MCF 10A (cell line): Measurements from ENCODE around the gene NEDD1. TPM values are rescaled to one million over a fixed set of nuclear protein-coding genes. Genes with fewer than 3 reads are reported as not detected.

ENCODE experiments used
- BruUV-seq: library from RNA; stranded (reverse); fragments of 400-500 nt; replicated peaks from 2 replicates; lab custom pipeline; 2021; lab: Mats Ljungman, UMichigan
- CTCF ChIA-PET: fragments of 300-600 bp; sonication (Branson Sonifier 250); formaldehyde crosslinking; extraction: SDS; loops from one replicate; lab custom pipeline; 2021; ENCODE audit warnings: antibody characterized with exemption, inconsistent platforms; lab: Yijun Ruan, JAX
- POLR2A ChIA-PET: fragments of 300-600, 350-650 bp; sonication (Branson Sonifier 250); formaldehyde crosslinking; extraction: SDS; loops from one replicate; lab custom pipeline; 2020; ENCODE audit warnings: antibody characterized with exemption, inconsistent platforms; lab: Yijun Ruan, JAX
- DNase-seq: peaks from one replicate; pipeline ENCODE4 v3.0.0-alpha.2; 2018; ENCODE audit not compliant: unreplicated experiment
- H3K27ac Mint-ChIP-seq: one replicate; pipeline ENCODE4 v1.8.0; 2022; ENCODE audit warnings: mild to moderate bottlenecking, low read depth, mixed read lengths; ENCODE audit not compliant: unreplicated experiment
- H3K27me3 Mint-ChIP-seq: one replicate; pipeline ENCODE4 v1.8.0; 2022; ENCODE audit warnings: mixed read lengths; ENCODE audit not compliant: insufficient read depth, unreplicated experiment
- H3K36me3 Mint-ChIP-seq: one replicate; pipeline ENCODE4 v1.8.0; 2022; ENCODE audit warnings: mild to moderate bottlenecking, moderate library complexity, mixed read lengths; ENCODE audit not compliant: insufficient read depth, unreplicated experiment
- H3K4me1 Mint-ChIP-seq: one replicate; pipeline ENCODE4 v1.8.0; 2022; ENCODE audit warnings: mixed read lengths; ENCODE audit not compliant: insufficient read depth, unreplicated experiment
- H3K4me3 Mint-ChIP-seq: one replicate; pipeline ENCODE4 v1.8.0; 2022; ENCODE audit warnings: mild to moderate bottlenecking, moderate library complexity, mixed read lengths; ENCODE audit not compliant: unreplicated experiment
- H3K9me3 Mint-ChIP-seq: one replicate; pipeline ENCODE4 v1.8.0; 2022; ENCODE audit warnings: mixed read lengths; ENCODE audit not compliant: unreplicated experiment
- CTCF ChIP-seq: fragments of 200-600 bp; IDR thresholded peaks from one replicate; pipeline ENCODE4 v1.8.0; 2022; ENCODE audit warnings: antibody characterized with exemption, mild to moderate bottlenecking; ENCODE audit not compliant: unreplicated experiment
- intact Hi-C: fragments of 100-400 bp; cut with micrococcal nuclease; formaldehyde crosslinking; loops from 2 replicates; pipeline ENCODE4 v1.14.1; 2022
- total RNA-seq: library from RNA; stranded (reverse); gene quantifications from 2 replicates; pipeline ENCODE4 v1.2.3, GENCODE V29; 2022

Gene NEDD1
- total RNA-seq, 1 experiment from 2014 or later, result 23.5 TPM

DNA sequence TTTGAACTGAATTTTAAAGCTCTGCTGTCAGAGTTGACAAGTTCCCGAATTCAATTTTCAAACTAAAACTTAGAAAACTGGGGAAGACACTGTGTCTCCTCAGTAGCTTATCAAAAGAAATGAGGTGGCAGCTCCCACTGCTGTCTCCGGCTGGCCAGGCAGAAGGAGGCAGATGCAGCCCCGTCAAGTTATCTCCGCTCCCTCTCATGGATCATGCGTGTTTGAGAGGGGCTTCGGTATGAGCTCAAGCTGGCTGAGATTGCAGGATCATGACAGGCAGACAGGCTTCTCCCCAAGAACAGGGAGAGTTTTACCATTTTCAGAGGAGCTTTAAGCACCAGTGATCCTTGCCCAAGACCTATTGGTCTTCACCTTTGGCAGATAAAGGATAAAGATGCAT lies 88.8 kb downstream of the NEDD1 start:
- no TSS peak for BruUV-seq
- H3K36me3 Mint-ChIP-seq, result no peaks in the 10 kb centered on the region
- peaks cover 11% of the 10 kb centered on the region for H3K4me1 Mint-ChIP-seq
- peaks cover 96% of the 10 kb centered on the region for H3K27me3 Mint-ChIP-seq
- intact Hi-C loops, result no loop called here
- no peaks in the 10 kb centered on the region for H3K9me3 Mint-ChIP-seq
- H3K27ac Mint-ChIP-seq, result no peak overlapping the region
- H3K4me3 Mint-ChIP-seq, result no peak overlapping the region
- no peak for DNase-seq
- ChIA-PET CTCF (interaction anchor here (0.7 to 4.2 kb wide), 5 partner anchors 9 to 416 kb away, joined by 3 to 17 read pairs (median 3); no protein-coding TSS in a partner anchor), POLR2A (no interaction called here)
- no peak for TF ChIP-seq CTCF

GRCh38 chr12:96997797-96998484 lies 90.9 kb downstream of the NEDD1 start:
- no peaks in the 10 kb centered on the region for H3K9me3 Mint-ChIP-seq
- ChIA-PET POLR2A (no interaction called here), CTCF (interaction anchor here (0.6 to 4.2 kb wide), 2 partner anchors 12 to 1354 kb away, joined by 3 to 17 read pairs; no protein-coding TSS in a partner anchor)
- H3K27ac Mint-ChIP-seq, result no peak overlapping the region
- H3K36me3 Mint-ChIP-seq, result no peaks in the 10 kb centered on the region
- no TSS peak for BruUV-seq
- intact Hi-C loops, result no loop called here
- H3K4me1 Mint-ChIP-seq, result peaks cover 5% of the 10 kb centered on the region
- peaks cover 88% of the 10 kb centered on the region for H3K27me3 Mint-ChIP-seq
- no peak for DNase-seq
- TF ChIP-seq CTCF, result no peak
- H3K4me3 Mint-ChIP-seq, result no peak overlapping the region

DNA sequence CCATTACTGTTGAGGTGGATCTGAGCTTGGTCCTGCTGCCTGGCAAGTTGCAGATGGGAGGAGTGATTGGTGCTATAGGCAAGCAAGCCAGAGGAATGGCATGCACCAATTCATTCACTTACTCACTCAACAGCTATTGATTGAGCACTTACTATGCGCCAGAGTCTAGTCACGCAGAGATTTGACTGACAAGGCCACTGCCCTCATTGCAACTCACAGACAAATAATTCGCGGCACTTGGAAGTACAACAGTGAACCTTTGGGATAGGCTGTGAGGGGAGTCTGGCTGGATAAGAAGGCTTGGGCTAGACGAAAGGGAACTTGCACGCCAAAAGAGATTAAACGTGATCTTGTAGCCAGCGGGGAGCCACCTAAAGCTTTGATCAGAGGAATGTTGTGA lies 96.2 kb downstream of the NEDD1 start:
- no peaks in the 10 kb centered on the region for H3K9me3 Mint-ChIP-seq
- H3K4me1 Mint-ChIP-seq, result no peaks in the 10 kb centered on the region
- no peak overlapping the region for H3K27ac Mint-ChIP-seq
- no peak for DNase-seq
- intact Hi-C loops, result no loop called here
- BruUV-seq, result no TSS peak
- TF ChIP-seq CTCF, result no peak
- no peaks in the 10 kb centered on the region for H3K36me3 Mint-ChIP-seq
- ChIA-PET POLR2A (interaction anchor here (0.6 kb wide), 1 partner anchor 15 kb away, joined by 3 read pairs; no protein-coding TSS in a partner anchor), CTCF (interaction anchor here (0.5 to 1.8 kb wide), 3 partner anchors 11 to 384 kb away, joined by 4 to 5 read pairs (median 4); no protein-coding TSS in a partner anchor)
- H3K27me3 Mint-ChIP-seq, result peaks cover 80% of the 10 kb centered on the region
- H3K4me3 Mint-ChIP-seq, result no peak overlapping the region
